A673 (cell line): ENCODE results near the gene HTR2A.

Experiments used
- CTCF ChIP-seq: fragments of 300-800, 200-600 bp; sonication (generic); conservative IDR thresholded peaks from 2 replicates; pipeline ENCODE4 v1.5.1; 2017; ENCODE audit warnings: low read depth, mild to moderate bottlenecking, antibody characterized with exemption, low read length, moderate library complexity, mixed read lengths
- EZH2 ChIP-seq: fragments of 200-600 bp; sonication (generic); IDR thresholded peaks from 2 replicates; pipeline ENCODE4 v1.6.1; 2017; ENCODE audit warnings: borderline replicate concordance, low read depth, mild to moderate bottlenecking, mixed read lengths, antibody characterized with exemption, low read length; ENCODE audit not compliant: poor library complexity, severe bottlenecking

DNA sequence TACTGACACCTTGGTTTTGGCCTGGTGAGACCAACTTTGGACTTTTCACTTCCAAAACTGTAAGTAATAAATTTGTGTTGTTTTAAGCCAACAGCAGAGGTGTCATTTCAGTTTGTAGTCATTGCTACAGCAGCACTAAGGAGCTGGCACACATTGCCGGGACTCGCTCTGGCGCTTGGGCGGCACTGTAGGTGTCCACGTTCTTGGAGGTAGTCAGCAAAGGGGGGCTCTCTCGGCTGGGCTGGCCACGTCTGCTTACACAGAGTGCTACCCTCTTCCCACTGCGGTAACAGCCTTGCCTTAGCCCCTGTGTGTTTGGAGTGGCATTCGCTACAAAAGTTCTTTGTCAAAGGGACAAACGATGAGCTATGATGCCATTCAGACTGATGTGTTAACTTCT is 44.7 kb downstream of the HTR2A start:
- no peak for TF ChIP-seq EZH2
- TF ChIP-seq CTCF: no peak
